GM19438 (cell line): ENCODE measurements around the gene CEP250.

Experiments used
- ATAC-seq: cut with Tn5 transposase; IDR thresholded peaks from one replicate; pipeline ENCODE4 v1.9.1; 2021; ENCODE audit warnings: low read depth; ENCODE audit not compliant: unreplicated experiment

The CEP250 gene

GRCh38 chr20:35559042-35559693 is 103.8 kb downstream of the CEP250 start:
- no peak for ATAC-seq

- ATAC-seq, result no peak
Observed at GRCh38 chr20:35560105-35560511, 104.7 kb downstream of the CEP250 start.

- ATAC-seq, result no peak
Observed at GRCh38 chr20:35560541-35560940, 105.1 kb downstream of the CEP250 start.

- ATAC-seq, result no peak
Observed at GRCh38 chr20:35561268-35561667, 105.9 kb downstream of the CEP250 start.

GRCh38 chr20:35561671-35562070 is 106.3 kb downstream of the CEP250 start:
- ATAC-seq, result no peak

- no peak for ATAC-seq
Observed at GRCh38 chr20:35562541-35563110, 107.2 kb downstream of the CEP250 start.

- ATAC-seq, result no peak
Observed at GRCh38 chr20:35563834-35564233, 108.4 kb downstream of the CEP250 start.

GRCh38 chr20:35564905-35565304 is 109.5 kb downstream of the CEP250 start:
- ATAC-seq, result no peak

GRCh38 chr20:35568645-35569044 is 113.2 kb downstream of the CEP250 start:
- ATAC-seq, result no peak
